HUES6 (cell line): ENCODE data around the gene RELN.

Experiments used
- H3K27ac ChIP-seq: 2 replicates; pipeline ENCODE4 v1.7.0; 2013; ENCODE audit warnings: low read depth, mild to moderate bottlenecking, low read length, inconsistent platforms
- H3K27me3 ChIP-seq: 2 replicates; pipeline ENCODE4 v1.6.1; 2013; ENCODE audit warnings: low read length; ENCODE audit not compliant: control insufficient read depth, insufficient read depth
- H3K36me3 ChIP-seq: 2 replicates; pipeline ENCODE4 v1.6.1; 2013; ENCODE audit warnings: low read length; ENCODE audit not compliant: control insufficient read depth, insufficient read depth
- H3K4me1 ChIP-seq: 2 replicates; pipeline ENCODE4 v1.6.1; 2013; ENCODE audit warnings: low read length; ENCODE audit not compliant: control insufficient read depth, insufficient read depth
- H3K4me3 ChIP-seq: 2 replicates; pipeline ENCODE4 v1.5.1; 2013; ENCODE audit warnings: low read depth, low read length
- H3K9ac ChIP-seq: one replicate; pipeline ENCODE4 v1.6.1; 2013; ENCODE audit warnings: mild to moderate bottlenecking, low read length
- H3K9me3 ChIP-seq: 2 replicates; pipeline ENCODE4 v1.6.1; 2013; ENCODE audit warnings: low read depth, low read length; ENCODE audit not compliant: control insufficient read depth, insufficient read depth

Gene RELN

GRCh38 chr7:103683348-103683747, 306.1 kb downstream of the RELN start:
- no peaks in the 10 kb centered on the region for H3K36me3 ChIP-seq
- H3K9ac ChIP-seq: no peak overlapping the region
- no peaks in the 10 kb centered on the region for H3K4me1 ChIP-seq
- no peak overlapping the region for H3K27ac ChIP-seq
- no peak overlapping the region for H3K4me3 ChIP-seq
- H3K9me3 ChIP-seq: no peaks in the 10 kb centered on the region
- H3K27me3 ChIP-seq: no peaks in the 10 kb centered on the region

GRCh38 chr7:103680161-103681144, 309.0 kb downstream of the RELN start:
- Histone ChIP-seq H3K4me3 (no peak overlapping the region), H3K9me3 (no peaks in the 10 kb centered on the region), H3K4me1 (no peaks in the 10 kb centered on the region), H3K27ac (no peak overlapping the region), H3K27me3 (no peaks in the 10 kb centered on the region), H3K9ac (no peak overlapping the region), H3K36me3 (no peaks in the 10 kb centered on the region)

- H3K9ac ChIP-seq: no peak overlapping the region
- H3K36me3 ChIP-seq: no peaks in the 10 kb centered on the region
- H3K4me1 ChIP-seq: no peaks in the 10 kb centered on the region
- no peak overlapping the region for H3K4me3 ChIP-seq
- no peak overlapping the region for H3K27ac ChIP-seq
- no peaks in the 10 kb centered on the region for H3K9me3 ChIP-seq
- H3K27me3 ChIP-seq: no peaks in the 10 kb centered on the region
Observed at GRCh38 chr7:103679151-103680132, 310.0 kb downstream of the RELN start.

GRCh38 chr7:103668279-103668941, 321.0 kb downstream of the RELN start:
- Histone ChIP-seq H3K36me3 (no peaks in the 10 kb centered on the region), H3K9me3 (no peaks in the 10 kb centered on the region), H3K4me3 (no peak overlapping the region), H3K9ac (no peak overlapping the region), H3K4me1 (no peaks in the 10 kb centered on the region), H3K27ac (no peak overlapping the region), H3K27me3 (no peaks in the 10 kb centered on the region)

- no peaks in the 10 kb centered on the region for H3K36me3 ChIP-seq
- no peak overlapping the region for H3K4me3 ChIP-seq
- no peaks in the 10 kb centered on the region for H3K4me1 ChIP-seq
- H3K27me3 ChIP-seq: no peaks in the 10 kb centered on the region
- H3K27ac ChIP-seq: no peak overlapping the region
- H3K9ac ChIP-seq: no peak overlapping the region
- no peaks in the 10 kb centered on the region for H3K9me3 ChIP-seq
Observed at GRCh38 chr7:103666326-103666725, 323.1 kb downstream of the RELN start.

- no peak overlapping the region for H3K27ac ChIP-seq
- H3K36me3 ChIP-seq: no peaks in the 10 kb centered on the region
- H3K9ac ChIP-seq: no peak overlapping the region
- no peaks in the 10 kb centered on the region for H3K4me1 ChIP-seq
- no peak overlapping the region for H3K4me3 ChIP-seq
- no peaks in the 10 kb centered on the region for H3K27me3 ChIP-seq
- no peaks in the 10 kb centered on the region for H3K9me3 ChIP-seq
Observed at GRCh38 chr7:103664577-103664976, 324.9 kb downstream of the RELN start.

GRCh38 chr7:103660455-103661371, 328.7 kb downstream of the RELN start:
- Histone ChIP-seq H3K27ac (no peak overlapping the region), H3K9me3 (no peaks in the 10 kb centered on the region), H3K4me3 (no peak overlapping the region), H3K9ac (no peak overlapping the region), H3K4me1 (no peaks in the 10 kb centered on the region), H3K27me3 (no peaks in the 10 kb centered on the region), H3K36me3 (no peaks in the 10 kb centered on the region)

GRCh38 chr7:103658055-103659005, 331.1 kb downstream of the RELN start:
- no peak overlapping the region for H3K27ac ChIP-seq
- H3K4me1 ChIP-seq: no peaks in the 10 kb centered on the region
- H3K9me3 ChIP-seq: no peaks in the 10 kb centered on the region
- H3K27me3 ChIP-seq: no peaks in the 10 kb centered on the region
- no peak overlapping the region for H3K4me3 ChIP-seq
- H3K9ac ChIP-seq: no peak overlapping the region
- no peaks in the 10 kb centered on the region for H3K36me3 ChIP-seq

- no peak overlapping the region for H3K27ac ChIP-seq
- H3K4me1 ChIP-seq: 0 out of 2 replicates have a peak, but pooled peaks cover under 1% of the 10 kb centered on the region
- no peak overlapping the region for H3K9ac ChIP-seq
- no peaks in the 10 kb centered on the region for H3K9me3 ChIP-seq
- H3K4me3 ChIP-seq: no peak overlapping the region
- H3K36me3 ChIP-seq: no peaks in the 10 kb centered on the region
- no peaks in the 10 kb centered on the region for H3K27me3 ChIP-seq
Observed at GRCh38 chr7:103657474-103657894, 332.0 kb downstream of the RELN start.
